Psoas muscle (tissue), 8 donors: ENCODE results near the gene NEXMIF. TPM values are rescaled to one million over a fixed set of nuclear protein-coding genes. Genes with fewer than 3 reads are reported as not detected.
"Not testable (repeated sequence)": the region's sequence is repeated elsewhere in the genome, so short reads cannot be mapped to it uniquely, and the experiment has no call there.

ENCODE experiments used
- ATAC-seq, 4 donors: fragments of 200-7000 bp; cut with Tn5 transposase; one replicate each; pipeline ENCODE4 v1.9.1; 2020; ENCODE audit warnings: moderate library complexity in 3 of 4, mild to moderate bottlenecking in 2 of 4
- DNase-seq, 2 donors: peaks; one replicate each; pipeline ENCODE4 v3.0.0-alpha.2; 2020
- H3K27ac ChIP-seq: fragments of 200-600 bp; one replicate; pipeline ENCODE4 v1.8.0; 2022
- H3K27me3 ChIP-seq, 3 donors: fragments of 200-600 bp in 1 of 3; one replicate each; pipeline versions ENCODE4 v1.6.1 to v1.8.0; 2013 to 2022; ENCODE audit warnings: low read length in 2 of 3, mild to moderate bottlenecking in 2 of 3, moderate library complexity in 1 of 3; ENCODE audit not compliant: insufficient read depth in 3 of 3
- H3K36me3 ChIP-seq, 2 donors: fragments of 200-600 bp in 1 of 2; one replicate each; pipeline versions ENCODE4 v1.6.1 to v1.8.0; 2013 to 2022; ENCODE audit warnings: low read depth in 1 of 2, mild to moderate bottlenecking in 1 of 2, moderate library complexity in 1 of 2; ENCODE audit not compliant: insufficient read depth in 1 of 2
- H3K4me1 ChIP-seq: fragments of 200-600 bp; one replicate; pipeline ENCODE4 v1.8.0; 2022
- H3K4me3 ChIP-seq: fragments of 200-600 bp; one replicate; pipeline ENCODE4 v1.8.0; 2022; ENCODE audit warnings: mild to moderate bottlenecking
- H3K9me3 ChIP-seq: fragments of 200-600 bp; one replicate; pipeline ENCODE4 v1.8.0; 2022
- CTCF ChIP-seq: fragments of 200-600 bp; IDR thresholded peaks from one replicate; pipeline ENCODE4 v1.8.0; 2022; ENCODE audit warnings: antibody characterized with exemption
- WGBS, 3 donors: extraction: QIAGEN DNeasy Blood & Tissue Kit; methylation state at CpG; one replicate each; pipeline versions ENCODE4 v1.1.6 to v1.1.7; 2013; 5-methylcytosine and 5-hydroxymethylcytosine counted together
- intact Hi-C, 2 donors: fragments of 100-400 bp; cut with DNase I; formaldehyde crosslinking; loops; one replicate each; pipeline versions ENCODE4 v1.11.0 to v1.14.2; 2022
- polyA plus RNA-seq, 3 donors: library from polyadenylated mRNA; stranded (reverse); fragments of 200-250 nt; gene quantifications; one replicate each; pipeline ENCODE4 v1.2.3, GENCODE V29; 2013
- total RNA-seq, 4 donors: library from RNA; stranded (reverse); fragmentation: NEBNext Ultra II Directional in 2 of 4; extraction: Animal tissue kit (Norgen Biotek cat#: 25700) in 2 of 4; gene quantifications; one replicate each; pipeline versions ENCODE4 v1.2.1 to v1.2.4, GENCODE V29; 2021 to 2023
- donor health status: healthy with polysubstance abuse.
- donor health status: DM: no; HTN: no; CAD: no; lungs with moderate emphysema.
- donor health status: Bipolar disorder and iron deficiency.
- donor health status: healthy.
- donor health status: DM: yes; HTN: yes; CAD: no.
- donor health status: DM: no; HTN: no; CAD: no.
- donor health status: DM: no; HTN: no; CAD: no.
- donor health status: DM: yes; HTN: yes; CAD: no.

Gene NEXMIF
- total and polyA plus RNA-seq, 7 donors, result 0.01 to 0.13 (median 0.05) TPM; not detected in 1

- no peak overlapping the region for H3K4me3 ChIP-seq
- H3K27ac ChIP-seq, result no peak overlapping the region
- no peak for ATAC-seq
- no peaks in the 10 kb centered on the region for H3K4me1 ChIP-seq
- 36 to 55% (median 50%) methylated on average over 2 of the region's 2 CpGs for WGBS, 3 donors
- peaks cover 3% of the 10 kb centered on the region for H3K9me3 ChIP-seq
- intact Hi-C loops, result no loop called here
- no peaks in the 10 kb centered on the region for H3K36me3 ChIP-seq
- H3K27me3 ChIP-seq, result peaks cover 0 to 33% (median 0%) of the 10 kb centered on the region in 3 donors
- DNase-seq, result no peak
- TF ChIP-seq CTCF, result no peak
Measured at GRCh38 chrX:74705269-74705668, 220.0 kb downstream of the NEXMIF start.

GRCh38 chrX:74701343-74701742 lies 223.9 kb downstream of the NEXMIF start:
- H3K27me3 ChIP-seq, ATAC-seq, H3K9me3 ChIP-seq, intact Hi-C loops, H3K36me3 ChIP-seq, H3K4me1 ChIP-seq, DNase-seq, H3K27ac ChIP-seq, H3K4me3 ChIP-seq: not testable (repeated sequence)
- WGBS, 3 donors, result 84 to 94% (median 89%) methylated on average over 2 of the region's 2 CpGs

GRCh38 chrX:74684466-74684865 lies 240.8 kb downstream of the NEXMIF start:
- WGBS, 3 donors, result 41 to 65% (median 44%) methylated on average over 2 of the region's 2 CpGs
- DNase-seq (no peak), ATAC-seq (no peak)
- intact Hi-C loops, result no loop called here
- Histone ChIP-seq H3K4me1 (no peaks in the 10 kb centered on the region), H3K36me3 (no peaks in the 10 kb centered on the region), H3K27ac (no peak overlapping the region), H3K4me3 (no peak overlapping the region), H3K9me3 (peaks cover 7% of the 10 kb centered on the region), H3K27me3 (no peaks in the 10 kb centered on the region)
- TF ChIP-seq CTCF, result no peak

Other genes with a start within 250 kb of the NEXMIF start
- gene ABCB7, start 230.8 kb upstream of the NEXMIF start, total RNA-seq, result 10 to 100 TPM; 23.6 to 39.6 (median 26.8) TPM
- gene ABCB7, start 230.8 kb upstream of the NEXMIF start, polyA plus RNA-seq, result 10 to 100 TPM in 2 of 3 donors, 1 to 10 TPM in 1; 9.1 to 17.1 (median 16.2) TPM